ENCODE measurements around the gene PCNP.
"Not testable (repeated sequence)": the region's sequence is repeated elsewhere in the genome, so short reads cannot be mapped to it uniquely, and the experiment has no call there.

The PCNP gene

DNA sequence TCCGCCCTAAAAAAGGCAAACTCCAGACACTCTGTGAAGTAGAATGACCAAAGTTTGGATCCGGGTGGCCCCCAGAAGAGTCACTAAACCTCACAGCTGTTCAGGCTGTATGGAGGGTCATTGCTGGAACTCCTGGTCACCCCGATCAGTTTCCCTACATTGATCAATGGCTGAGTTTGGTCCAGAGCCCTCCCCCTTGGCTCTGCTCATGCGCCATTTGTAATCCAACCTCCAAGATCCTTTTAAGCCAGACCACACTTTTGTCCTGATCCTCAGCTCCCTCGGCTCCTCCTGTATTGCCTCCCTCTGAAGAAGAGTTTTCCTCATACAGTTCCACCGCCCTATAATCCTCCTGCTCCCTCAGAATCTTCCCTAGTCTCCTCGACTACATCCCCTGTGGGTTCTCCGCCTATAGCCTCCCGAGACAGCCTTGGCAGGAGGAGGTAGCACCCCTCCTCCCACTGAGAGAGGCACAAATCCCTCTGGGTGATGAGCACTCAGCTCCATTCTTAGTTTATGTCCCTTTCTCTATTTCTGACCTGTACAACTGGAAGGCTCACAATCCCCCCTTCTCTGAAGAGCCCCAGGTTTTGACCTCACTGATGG, 60.7 kb downstream of the PCNP start:
- TF ChIP-seq EZH2 (IDR thresholded peaks at IDR 0.05) (no peak), POLR2AphosphoS5 (IDR thresholded peaks at IDR 0.05; ENCODE audit: borderline replicate concordance, low read depth, low read length) (no peak)
- no peak for DNase-seq (ENCODE audit: low read depth, low spot score)
- H3K36me3 ChIP-seq (ENCODE audit: insufficient read depth, low read length), result no peaks in the 10 kb centered on the region
- H3K27ac ChIP-seq, result no peak overlapping the region
- no peak overlapping the region for H3K4me3 ChIP-seq
- no peaks in the 10 kb centered on the region for H3K9me3 ChIP-seq (ENCODE audit: low read depth, low read length)
- no peak overlapping the region for H3K9ac ChIP-seq (ENCODE audit: insufficient read length)

DNA sequence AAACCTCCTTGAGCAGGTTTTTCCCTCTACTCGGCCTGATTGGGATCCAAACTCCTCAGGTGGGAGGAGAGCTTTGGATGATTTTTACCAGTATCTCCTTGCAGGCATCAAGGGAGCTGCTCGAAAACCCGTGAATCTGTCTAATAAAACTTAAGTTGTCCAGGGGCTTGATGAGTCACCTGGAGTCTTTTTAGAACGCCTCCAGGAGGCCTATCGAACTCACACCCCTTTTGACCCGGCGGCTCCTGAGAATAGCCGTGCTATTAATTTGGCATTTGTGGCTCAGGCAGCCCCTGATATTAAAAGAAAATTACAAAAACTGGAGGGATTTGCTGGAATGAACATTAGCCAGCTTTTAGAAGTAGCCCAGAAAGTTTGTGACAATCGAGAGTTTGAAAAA, 61.4 kb downstream of the PCNP start:
- Histone ChIP-seq H3K27ac (no peak overlapping the region), H3K9me3 (ENCODE audit: low read depth, low read length) (no peaks in the 10 kb centered on the region), H3K4me3 (no peak overlapping the region), H3K9ac (ENCODE audit: insufficient read length) (no peak overlapping the region), H3K36me3 (ENCODE audit: insufficient read depth, low read length) (no peaks in the 10 kb centered on the region)
- DNase-seq (ENCODE audit: low read depth, low spot score), result no peak
- TF ChIP-seq EZH2 (IDR thresholded peaks at IDR 0.05) (no peak), FOXP2 (optimal IDR thresholded peaks at IDR 0.05; ENCODE audit: control extremely low read depth, extremely low read length, insufficient read depth) (no peak), POLR2AphosphoS5 (IDR thresholded peaks at IDR 0.05; ENCODE audit: borderline replicate concordance, low read depth, low read length) (no peak)

- no peak for TF ChIP-seq FOXP2 (optimal IDR thresholded peaks at IDR 0.05; ENCODE audit: control extremely low read depth, extremely low read length, insufficient read depth)
- no peak for TF ChIP-seq POLR2AphosphoS5 (IDR thresholded peaks at IDR 0.05; ENCODE audit: borderline replicate concordance, low read depth, low read length)
- TF ChIP-seq EZH2 (IDR thresholded peaks at IDR 0.05), result no peak
- no peaks in the 10 kb centered on the region for H3K9me3 ChIP-seq (ENCODE audit: low read depth, low read length)
- DNase-seq (ENCODE audit: low read depth, low spot score), result peak; percentile 10
- no peak overlapping the region for H3K9ac ChIP-seq (ENCODE audit: insufficient read length)
- H3K4me3 ChIP-seq, result no peak overlapping the region
- no peaks in the 10 kb centered on the region for H3K36me3 ChIP-seq (ENCODE audit: insufficient read depth, low read length)
- H3K27ac ChIP-seq, result no peak overlapping the region
Measured at GRCh38 chr3:101635954-101636798, 62.2 kb downstream of the PCNP start.

DNA sequence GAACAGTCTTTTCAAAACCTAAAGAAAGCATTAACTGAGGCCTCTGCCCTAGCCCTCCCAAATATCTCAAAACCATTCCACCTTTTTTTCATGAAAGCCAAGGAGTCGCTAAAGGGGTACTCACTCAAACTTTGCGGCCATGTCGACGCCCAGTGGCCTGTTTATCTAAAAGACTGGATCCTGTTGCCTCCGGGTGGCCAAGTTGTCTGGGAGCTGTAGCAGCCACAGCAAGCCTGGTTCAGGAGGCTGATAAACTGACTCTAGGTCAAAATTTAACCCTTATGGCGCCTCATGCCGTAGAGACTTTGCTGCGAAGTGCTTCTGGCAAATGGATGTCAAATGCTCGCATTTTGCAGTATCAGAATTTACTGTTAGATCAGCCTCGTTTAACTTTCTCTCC, 63.5 kb downstream of the PCNP start:
- H3K27ac ChIP-seq, result no peak overlapping the region
- no peak overlapping the region for H3K4me3 ChIP-seq
- H3K36me3 ChIP-seq (ENCODE audit: insufficient read depth, low read length), result no peaks in the 10 kb centered on the region
- no peak overlapping the region for H3K9ac ChIP-seq (ENCODE audit: insufficient read length)
- DNase-seq (ENCODE audit: low read depth, low spot score), result no peak
- TF ChIP-seq POLR2AphosphoS5 (IDR thresholded peaks at IDR 0.05; ENCODE audit: borderline replicate concordance, low read depth, low read length), result no peak
- no peak for TF ChIP-seq EZH2 (IDR thresholded peaks at IDR 0.05)
- TF ChIP-seq FOXP2 (optimal IDR thresholded peaks at IDR 0.05; ENCODE audit: control extremely low read depth, extremely low read length, insufficient read depth), result no peak
- no peaks in the 10 kb centered on the region for H3K9me3 ChIP-seq (ENCODE audit: low read depth, low read length)

DNA sequence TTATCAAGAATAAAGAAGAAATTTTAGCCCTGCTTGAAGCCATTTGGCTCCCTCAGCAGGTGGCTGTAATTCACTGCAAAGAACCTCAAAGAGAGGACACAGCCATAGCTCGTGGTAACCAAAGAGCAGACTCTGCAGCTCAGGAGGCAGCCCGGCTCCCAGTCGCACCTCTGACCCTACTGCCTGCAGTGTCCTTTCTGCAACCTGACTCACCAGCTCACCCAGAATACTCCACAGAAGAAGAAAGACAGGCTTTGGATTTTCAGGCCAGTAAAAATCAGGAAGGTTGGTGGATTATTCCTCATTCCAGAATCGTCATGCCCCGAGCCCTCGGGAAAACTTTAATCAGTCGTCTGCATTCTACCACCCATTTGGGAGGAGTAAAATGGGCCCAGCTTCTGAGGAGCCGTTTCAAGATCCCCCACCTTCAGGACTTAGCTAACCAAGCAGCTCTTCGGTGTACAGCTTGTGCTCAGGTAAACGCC, 64.3 kb downstream of the PCNP start:
- no peak overlapping the region for H3K4me3 ChIP-seq
- H3K36me3 ChIP-seq (ENCODE audit: insufficient read depth, low read length), result no peaks in the 10 kb centered on the region
- H3K27ac ChIP-seq, result no peak overlapping the region
- no peaks in the 10 kb centered on the region for H3K9me3 ChIP-seq (ENCODE audit: low read depth, low read length)
- H3K9ac ChIP-seq (ENCODE audit: insufficient read length), result peak overlapping the region; percentile 5
- no peak for DNase-seq (ENCODE audit: low read depth, low spot score)
- TF ChIP-seq FOXP2 (optimal IDR thresholded peaks at IDR 0.05; ENCODE audit: control extremely low read depth, extremely low read length, insufficient read depth) (no peak), POLR2AphosphoS5 (IDR thresholded peaks at IDR 0.05; ENCODE audit: borderline replicate concordance, low read depth, low read length) (no peak), EZH2 (IDR thresholded peaks at IDR 0.05) (no peak)

DNA sequence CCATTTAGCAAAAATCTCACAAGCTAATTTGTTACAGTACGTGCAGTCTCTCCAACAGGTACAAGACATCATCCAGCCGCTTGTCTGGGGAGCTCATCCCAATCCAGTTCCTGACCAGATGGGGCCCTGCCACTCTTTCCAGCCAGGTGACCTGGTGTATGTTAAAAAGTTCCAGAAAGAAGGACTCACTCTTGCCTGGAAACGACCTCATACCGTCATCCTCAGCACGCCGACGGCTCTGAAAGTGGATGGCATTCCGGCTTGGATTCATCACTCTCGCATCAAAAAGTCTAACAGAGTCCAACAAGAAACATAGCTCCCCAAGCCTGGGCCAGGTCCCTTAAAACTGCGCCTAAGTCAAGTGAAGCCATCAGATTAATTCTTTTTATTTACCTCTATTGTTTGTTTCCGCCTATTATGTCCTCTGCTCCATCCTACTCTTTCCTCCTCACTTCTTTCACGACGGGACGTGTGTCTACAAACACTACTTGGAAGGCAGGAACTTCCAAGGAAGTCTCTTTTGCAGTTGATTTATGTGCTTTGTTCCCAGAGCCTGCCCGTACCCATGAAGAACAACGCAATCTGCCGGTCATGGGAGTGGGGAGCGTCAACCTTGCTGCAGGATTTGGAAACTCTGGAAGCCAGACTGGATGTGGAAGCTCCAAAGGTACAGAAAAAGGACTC, 65.4 kb downstream of the PCNP start:
- H3K9ac ChIP-seq (ENCODE audit: insufficient read length), result no peak overlapping the region
- DNase-seq (ENCODE audit: low read depth, low spot score), result no peak
- no peaks in the 10 kb centered on the region for H3K9me3 ChIP-seq (ENCODE audit: low read depth, low read length)
- no peak overlapping the region for H3K27ac ChIP-seq
- no peak for TF ChIP-seq FOXP2 (optimal IDR thresholded peaks at IDR 0.05; ENCODE audit: control extremely low read depth, extremely low read length, insufficient read depth)
- no peaks in the 10 kb centered on the region for H3K36me3 ChIP-seq (ENCODE audit: insufficient read depth, low read length)
- H3K4me3 ChIP-seq, result no peak overlapping the region

- Histone ChIP-seq H3K36me3 (ENCODE audit: insufficient read depth, low read length) (no peaks in the 10 kb centered on the region), H3K9ac (ENCODE audit: insufficient read length) (no peak overlapping the region), H3K9me3 (ENCODE audit: low read depth, low read length) (no peaks in the 10 kb centered on the region), H3K4me3 (no peak overlapping the region), H3K27ac (no peak overlapping the region)
- DNase-seq (ENCODE audit: low read depth, low spot score), result no peak
- no peak for TF ChIP-seq EZH2 (IDR thresholded peaks at IDR 0.05)
- no peak for TF ChIP-seq POLR2AphosphoS5 (IDR thresholded peaks at IDR 0.05; ENCODE audit: borderline replicate concordance, low read depth, low read length)
- no peak for TF ChIP-seq FOXP2 (optimal IDR thresholded peaks at IDR 0.05; ENCODE audit: control extremely low read depth, extremely low read length, insufficient read depth)
Measured at GRCh38 chr3:101640256-101640655, 66.3 kb downstream of the PCNP start.

- DNase-seq (ENCODE audit: low read depth, low spot score); H3K4me3 ChIP-seq; H3K36me3 ChIP-seq (ENCODE audit: insufficient read depth, low read length); H3K27ac ChIP-seq; H3K9me3 ChIP-seq (ENCODE audit: low read depth, low read length); H3K9ac ChIP-seq (ENCODE audit: insufficient read length): not testable (repeated sequence)
Measured at GRCh38 chr3:101641397-101642115, 67.6 kb downstream of the PCNP start.
